GM23338 (cell line): ENCODE data around the gene ZBTB42. TPM values are rescaled to one million over a fixed set of nuclear protein-coding genes. Genes with fewer than 3 reads are reported as not detected.

Experiments used
- ATAC-seq: fragments of 200-7000 bp; cut with Tn5 transposase; 3 replicates; pipeline ENCODE4 v1.9.1; 2020
- DNase-seq: peaks from one replicate; pipeline ENCODE4 v3.0.0-alpha.2; 2015; ENCODE audit warnings: low spot score
- H2AFZ ChIP-seq: fragments of 200-600 bp; sonication (generic); 2 replicates; pipeline ENCODE4 v1.8.0; 2016; ENCODE audit warnings: antibody characterized with exemption, mild to moderate bottlenecking, moderate library complexity
- H3F3A ChIP-seq: fragments of 200-600 bp; sonication (generic); replicated peaks from 2 replicates; pipeline ENCODE4 v1.8.0; 2017; ENCODE audit warnings: antibody characterized with exemption, mixed run types, low read depth
- H3K27ac ChIP-seq: fragments of 200-600 bp; sonication (generic); 2 replicates; pipeline ENCODE4 v1.6.1; 2016; ENCODE audit warnings: low read depth
- H3K27me3 ChIP-seq: fragments of 200-600 bp; sonication (generic); 2 replicates; pipeline ENCODE4 v1.8.0; 2016; ENCODE audit warnings: mild to moderate bottlenecking, mixed run types, moderate library complexity; ENCODE audit not compliant: insufficient read depth
- H3K36me3 ChIP-seq: fragments of 200-600 bp; sonication (generic); 2 replicates; pipeline ENCODE4 v1.8.0; 2016; ENCODE audit warnings: mild to moderate bottlenecking; ENCODE audit not compliant: insufficient read depth
- H3K4me1 ChIP-seq: fragments of 200-600 bp; sonication (generic); 2 replicates; pipeline ENCODE4 v1.8.0; 2016; ENCODE audit warnings: mild to moderate bottlenecking, moderate library complexity; ENCODE audit not compliant: insufficient read depth
- H3K4me2 ChIP-seq: fragments of 200-600 bp; sonication (generic); 2 replicates; pipeline ENCODE4 v1.7.1; 2017; ENCODE audit warnings: mixed run types
- H3K4me3 ChIP-seq: fragments of 200-600 bp; sonication (generic); 2 replicates; pipeline ENCODE4 v1.6.1; 2016; ENCODE audit warnings: mixed run types
- H3K79me2 ChIP-seq: fragments of 200-600 bp; sonication (generic); replicated peaks from 2 replicates; pipeline ENCODE4 v1.8.0; 2017; ENCODE audit warnings: mild to moderate bottlenecking; ENCODE audit not compliant: insufficient read depth
- H3K9me2 ChIP-seq: fragments of 200-600 bp; sonication (generic); 2 replicates; pipeline ENCODE4 v1.8.0; 2017; ENCODE audit not compliant: insufficient read depth
- H4K20me1 ChIP-seq: fragments of 200-600 bp; sonication (generic); replicated peaks from 2 replicates; pipeline ENCODE4 v1.8.0; 2017; ENCODE audit warnings: mild to moderate bottlenecking; ENCODE audit not compliant: insufficient read depth
- H3K27ac Mint-ChIP-seq: 2 replicates; pipeline ENCODE4 v1.8.0; 2020; ENCODE audit warnings: inconsistent platforms, mild to moderate bottlenecking, moderate library complexity, mixed read lengths
- H3K27me3 Mint-ChIP-seq: 3 replicates; pipeline ENCODE4 v1.8.0; 2022; ENCODE audit warnings: low read depth, mild to moderate bottlenecking, moderate library complexity, mixed read lengths, inconsistent platforms; ENCODE audit not compliant: insufficient read depth, poor library complexity
- H3K36me3 Mint-ChIP-seq: 3 replicates; pipeline ENCODE4 v1.8.0; 2021; ENCODE audit warnings: low read depth, mild to moderate bottlenecking, inconsistent platforms, moderate library complexity, mixed read lengths
- H3K4me1 Mint-ChIP-seq: 3 replicates; pipeline ENCODE4 v1.8.0; 2020; ENCODE audit warnings: mild to moderate bottlenecking, inconsistent platforms, mixed read lengths
- H3K4me3 Mint-ChIP-seq: 3 replicates; pipeline ENCODE4 v1.8.0; 2021; ENCODE audit warnings: moderate library complexity, mild to moderate bottlenecking, inconsistent platforms, mixed read lengths
- H3K9me3 Mint-ChIP-seq: 3 replicates; pipeline ENCODE4 v1.8.0; 2020; ENCODE audit warnings: moderate library complexity, mild to moderate bottlenecking, inconsistent platforms, mixed read lengths
- CREB1 ChIP-seq: fragments of 250-450 bp; sonication (Bioruptor Pico); IDR thresholded peaks from 2 replicates; pipeline ENCODE4 v1.5.0; 2020; ENCODE audit warnings: low read depth, mild to moderate bottlenecking, moderate library complexity
- CTCF ChIP-seq, 2 experiments: fragments of 200-600 bp in 1 of 2; sonication (generic) in 1 of 2; conservative IDR thresholded peaks; 2 replicates each; pipeline versions ENCODE4 v1.5.1 to v1.6.1; 2016 to 2017; ENCODE audit warnings: antibody characterized with exemption in 2 of 2, low read depth in 2 of 2, mild to moderate bottlenecking in 2 of 2, moderate library complexity in 1 of 2
- ETS1 ChIP-seq: IDR thresholded peaks from 2 replicates; pipeline ENCODE4 v1.6.1; 2016; ENCODE audit warnings: antibody characterized with exemption
- EZH2 ChIP-seq: fragments of 200-600 bp; sonication (generic); IDR thresholded peaks from one replicate; pipeline ENCODE4 v1.8.0; 2017; ENCODE audit warnings: antibody characterized with exemption, mild to moderate bottlenecking, low read depth; ENCODE audit not compliant: unreplicated experiment
- EZH2phosphoT487 ChIP-seq: fragments of 200-600 bp; sonication (generic); IDR thresholded peaks from one replicate; pipeline ENCODE4 v1.8.1; 2018; ENCODE audit warnings: antibody characterized with exemption; ENCODE audit not compliant: unreplicated experiment
- JUNB ChIP-seq: IDR thresholded peaks from one replicate; pipeline ENCODE4 v1.6.1; 2016; ENCODE audit warnings: antibody characterized with exemption; ENCODE audit not compliant: unreplicated experiment
- NANOG ChIP-seq: IDR thresholded peaks from 2 replicates; pipeline ENCODE4 v1.6.1; 2016; ENCODE audit warnings: antibody characterized with exemption, borderline replicate concordance
- POLR2AphosphoS5 ChIP-seq: IDR thresholded peaks from 2 replicates; pipeline ENCODE4 v1.6.1; 2016; ENCODE audit warnings: antibody characterized with exemption, low read depth
- REST ChIP-seq: IDR thresholded peaks from one replicate; pipeline ENCODE4 v1.6.1; 2018; ENCODE audit warnings: antibody characterized with exemption; ENCODE audit not compliant: unreplicated experiment
- STAT1 ChIP-seq: IDR thresholded peaks from one replicate; pipeline ENCODE4 v1.6.1; 2016; ENCODE audit warnings: antibody characterized with exemption; ENCODE audit not compliant: unreplicated experiment
- ZNF114 ChIP-seq: fragments of 250-450 bp; sonication (Bioruptor Pico); IDR thresholded peaks from 2 replicates; pipeline ENCODE4 v1.5.0; 2020; ENCODE audit warnings: mild to moderate bottlenecking, moderate library complexity
- ZNF331 ChIP-seq: fragments of 250-450 bp; sonication (Bioruptor Pico); IDR thresholded peaks from 2 replicates; pipeline ENCODE4 v1.5.0; 2020; ENCODE audit warnings: low read depth, mild to moderate bottlenecking, moderate library complexity
- ZNF462 ChIP-seq: fragments of 250-450 bp; sonication (Bioruptor Pico); IDR thresholded peaks from 2 replicates; pipeline ENCODE4 v1.5.0; 2020; ENCODE audit warnings: mild to moderate bottlenecking, moderate library complexity
- polyA plus RNA-seq: library from polyadenylated mRNA; unstranded; fragments of >200 nt; fragmentation: Nextera tagmentation; extraction: Ambion mirVana; gene quantifications from 2 replicates; pipeline ENCODE4 v1.2.1, GENCODE V29; 2016
- total RNA-seq: library from RNA; depleted of rRNA; stranded (reverse); fragments of >200 nt; shearing (Covaris generic); gene quantifications from 2 replicates; pipeline ENCODE4 v1.2.3, GENCODE V29; 2014

The ZBTB42 gene
- total and polyA plus RNA-seq, 2 experiments from 2014 or later, result 0.70 to 4.4 TPM

- H3K4me3 ChIP-seq, result no peak overlapping the region
- Mint-ChIP-seq H3K9me3 (no peaks in the 10 kb centered on the region), H3K27me3 (peaks cover 10% of the 10 kb centered on the region), H3K36me3 (peaks cover 3% of the 10 kb centered on the region), H3K27ac (no peak overlapping the region), H3K4me1 (no peaks in the 10 kb centered on the region), H3K4me3 (no peak overlapping the region)
- no peaks in the 10 kb centered on the region; the same call in 1 of the 2 replicates for H4K20me1 ChIP-seq
- no peaks in the 10 kb centered on the region for H3K9me2 ChIP-seq
- 0 out of 2 replicates have a peak, but pooled peaks cover 3% of the 10 kb centered on the region for H3F3A ChIP-seq
- no peak overlapping the region for H2AFZ ChIP-seq
- peaks cover 8% of the 10 kb centered on the region; the same call in 1 of the 2 replicates for H3K27me3 ChIP-seq
- H3K4me2 ChIP-seq, result no peak overlapping the region
- ATAC-seq, result no peak
- H3K79me2 ChIP-seq, result 0 out of 2 replicates have a peak, but pooled peaks cover 4% of the 10 kb centered on the region
- TF ChIP-seq REST (no peak), JUNB (no peak), STAT1 (no peak), POLR2AphosphoS5 (no peak), CREB1 (CRISPR knock-in tag) (no peak), CTCF (conservative IDR thresholded peaks at IDR 0.05; ENCODE audit: low read depth in 2 of 2) (no peak), ZNF114 (CRISPR knock-in tag) (no peak), NANOG (no peak), ZNF462 (no peak), ZNF331 (CRISPR knock-in tag) (no peak), EZH2phosphoT487 (no peak), EZH2 (no peak), ETS1 (no peak)
- H3K4me1 ChIP-seq, result peaks cover 5% of the 10 kb centered on the region; the same call in 1 of the 2 replicates
- no peak for DNase-seq
- no peak overlapping the region for H3K27ac ChIP-seq
- H3K36me3 ChIP-seq, result no peaks in the 10 kb centered on the region; the same call in 1 of the 2 replicates
Observed at GRCh38 chr14:104813286-104813685, 12.4 kb downstream of the ZBTB42 start.
